DOHH2 (cell line): ENCODE measurements around the gene WTAP.

Experiments used
- H3F3A ChIP-seq: fragments of 200-600 bp; sonication (generic), shearing (Covaris generic); 2 replicates; pipeline ENCODE4 v1.6.0; 2016; ENCODE audit warnings: antibody characterized with exemption, mild to moderate bottlenecking; ENCODE audit not compliant: control insufficient read depth, insufficient read depth
- H3K27ac ChIP-seq: fragments of 200-600 bp; sonication (generic); 2 replicates; pipeline ENCODE4 v1.5.1; 2014; ENCODE audit warnings: low read depth, mild to moderate bottlenecking, low read length, moderate library complexity
- H3K27me3 ChIP-seq: fragments of 200-600 bp; sonication (generic); 2 replicates; pipeline ENCODE4 v1.6.1; 2014; ENCODE audit warnings: mild to moderate bottlenecking, low read length, mixed read lengths; ENCODE audit not compliant: control insufficient read depth
- H3K36me3 ChIP-seq: fragments of 200-600 bp; sonication (generic); 2 replicates; pipeline ENCODE4 v1.6.1; 2014; ENCODE audit warnings: mild to moderate bottlenecking, low read length, moderate library complexity, mixed read lengths; ENCODE audit not compliant: control insufficient read depth
- H3K4me1 ChIP-seq: fragments of 200-600 bp; sonication (generic); 2 replicates; pipeline ENCODE4 v1.6.1; 2014; ENCODE audit warnings: mild to moderate bottlenecking, low read length, mixed read lengths; ENCODE audit not compliant: control insufficient read depth
- H3K4me2 ChIP-seq: fragments of 200-600 bp; sonication (generic); 2 replicates; pipeline ENCODE4 v1.6.0; 2014; ENCODE audit warnings: mild to moderate bottlenecking, low read length, moderate library complexity
- H3K4me3 ChIP-seq: fragments of 200-600 bp; sonication (generic); 2 replicates; pipeline ENCODE4 v1.5.1; 2014; ENCODE audit warnings: mild to moderate bottlenecking, low read length, mixed read lengths
- H3K79me2 ChIP-seq: fragments of 200-600 bp; sonication (generic); 2 replicates; pipeline ENCODE4 v1.6.1; 2014; ENCODE audit warnings: mild to moderate bottlenecking, low read length, mixed read lengths; ENCODE audit not compliant: control insufficient read depth
- H3K9me2 ChIP-seq: fragments of 200-600 bp; sonication (generic); replicated peaks from 2 replicates; pipeline ENCODE4 v1.6.1; 2014; ENCODE audit warnings: mild to moderate bottlenecking, low read length, mixed read lengths; ENCODE audit not compliant: control insufficient read depth
- H3K9me3 ChIP-seq: fragments of 200-600 bp; sonication (generic); 2 replicates; pipeline ENCODE4 v1.6.1; 2014; ENCODE audit warnings: antibody characterized with exemption, low read length, mixed read lengths; ENCODE audit not compliant: control insufficient read depth, insufficient read depth
- H4K20me1 ChIP-seq: fragments of 200-600 bp; sonication (generic); 2 replicates; pipeline ENCODE4 v1.6.0; 2014; ENCODE audit warnings: low read depth, mild to moderate bottlenecking, antibody characterized with exemption, low read length, moderate library complexity; ENCODE audit not compliant: control insufficient read depth, insufficient read depth
- EZH2phosphoT487 ChIP-seq: fragments of 200-600 bp; sonication (generic); IDR thresholded peaks from 2 replicates; pipeline ENCODE4 v1.6.1; 2017; ENCODE audit warnings: borderline replicate concordance, mild to moderate bottlenecking, antibody characterized with exemption, low read length, moderate library complexity, mixed read lengths
- TF ChIP-seq, protein P1 (sequence below): fragments of 200-600 bp; sonication (generic); IDR thresholded peaks from one replicate; pipeline ENCODE4 v1.5.1; 2014; ENCODE audit warnings: antibody characterized with exemption, mild to moderate bottlenecking, low read depth, low read length; ENCODE audit not compliant: poor library complexity, severe bottlenecking

WTAP gene

DNA sequence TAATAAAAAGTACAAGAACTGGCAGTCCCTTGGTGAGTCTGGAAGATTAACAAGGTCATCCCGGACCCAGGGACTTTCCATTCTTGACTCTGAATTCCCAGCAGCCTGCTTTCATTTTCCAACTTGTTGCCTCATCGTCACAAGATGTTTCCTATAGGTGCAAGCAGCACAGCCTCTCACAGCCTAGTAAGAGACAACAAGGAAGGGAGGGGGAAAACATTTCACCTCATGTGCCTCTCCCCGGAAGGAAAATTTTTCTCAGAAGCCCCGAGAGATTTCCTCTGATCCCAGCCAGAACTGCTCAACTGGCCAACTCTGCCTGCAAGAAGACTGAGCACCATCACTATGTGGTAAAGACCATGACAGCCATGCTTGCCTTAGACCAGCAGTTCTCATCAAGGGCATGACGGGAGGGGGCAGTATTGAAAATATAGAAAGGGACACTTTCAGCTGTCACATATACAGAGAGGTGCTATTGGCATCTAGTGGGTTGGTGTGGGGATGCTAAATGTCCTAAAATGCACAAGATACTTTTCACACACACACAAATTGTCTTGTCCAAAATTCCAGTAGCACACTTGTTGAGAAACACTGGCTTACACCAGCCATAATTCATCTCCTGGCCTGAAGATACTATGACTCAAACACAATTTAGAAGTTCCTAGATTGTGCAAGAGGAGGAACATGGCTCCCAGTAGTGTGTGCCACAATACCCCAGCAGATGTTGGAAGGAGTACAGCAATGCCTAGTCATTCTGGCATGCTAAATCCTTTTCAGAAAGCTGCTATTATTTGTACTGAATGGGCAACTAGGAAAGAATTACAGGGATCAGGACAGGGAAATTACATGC is 10.8 kb upstream of the WTAP start:
- Histone ChIP-seq H3F3A (no peaks in the 10 kb centered on the region), H3K79me2 (peaks cover 3% of the 10 kb centered on the region), H3K27me3 (no peaks in the 10 kb centered on the region), H3K27ac (no peak overlapping the region), H3K9me2 (no peaks in the 10 kb centered on the region), H3K36me3 (no peaks in the 10 kb centered on the region), H4K20me1 (no peaks in the 10 kb centered on the region), H3K4me1 (no peaks in the 10 kb centered on the region), H3K4me3 (no peak overlapping the region), H3K4me2 (no peak overlapping the region), H3K9me3 (no peaks in the 10 kb centered on the region)
- TF ChIP-seq, protein P1, sequence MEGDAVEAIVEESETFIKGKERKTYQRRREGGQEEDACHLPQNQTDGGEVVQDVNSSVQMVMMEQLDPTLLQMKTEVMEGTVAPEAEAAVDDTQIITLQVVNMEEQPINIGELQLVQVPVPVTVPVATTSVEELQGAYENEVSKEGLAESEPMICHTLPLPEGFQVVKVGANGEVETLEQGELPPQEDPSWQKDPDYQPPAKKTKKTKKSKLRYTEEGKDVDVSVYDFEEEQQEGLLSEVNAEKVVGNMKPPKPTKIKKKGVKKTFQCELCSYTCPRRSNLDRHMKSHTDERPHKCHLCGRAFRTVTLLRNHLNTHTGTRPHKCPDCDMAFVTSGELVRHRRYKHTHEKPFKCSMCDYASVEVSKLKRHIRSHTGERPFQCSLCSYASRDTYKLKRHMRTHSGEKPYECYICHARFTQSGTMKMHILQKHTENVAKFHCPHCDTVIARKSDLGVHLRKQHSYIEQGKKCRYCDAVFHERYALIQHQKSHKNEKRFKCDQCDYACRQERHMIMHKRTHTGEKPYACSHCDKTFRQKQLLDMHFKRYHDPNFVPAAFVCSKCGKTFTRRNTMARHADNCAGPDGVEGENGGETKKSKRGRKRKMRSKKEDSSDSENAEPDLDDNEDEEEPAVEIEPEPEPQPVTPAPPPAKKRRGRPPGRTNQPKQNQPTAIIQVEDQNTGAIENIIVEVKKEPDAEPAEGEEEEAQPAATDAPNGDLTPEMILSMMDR = no peak
- no peak for TF ChIP-seq EZH2phosphoT487

GRCh38 chr6:159718634-159719033 is 8.7 kb upstream of the WTAP start:
- no peaks in the 10 kb centered on the region for H3K27me3 ChIP-seq
- H3F3A ChIP-seq = no peaks in the 10 kb centered on the region
- no peaks in the 10 kb centered on the region for H4K20me1 ChIP-seq
- peaks cover 12% of the 10 kb centered on the region for H3K36me3 ChIP-seq
- TF ChIP-seq, protein P1 = no peak
- no peak for TF ChIP-seq EZH2phosphoT487
- no peak overlapping the region for H3K4me3 ChIP-seq
- peaks cover 21% of the 10 kb centered on the region for H3K79me2 ChIP-seq
- H3K4me1 ChIP-seq = peaks cover 7% of the 10 kb centered on the region; the same call in 1 of the 2 replicates
- no peak overlapping the region for H3K27ac ChIP-seq
- no peak overlapping the region for H3K4me2 ChIP-seq
- H3K9me2 ChIP-seq = no peaks in the 10 kb centered on the region
- H3K9me3 ChIP-seq = no peaks in the 10 kb centered on the region

- Histone ChIP-seq H3K4me1 (peaks cover 8% of the 10 kb centered on the region), H3K27ac (no peak overlapping the region), H3F3A (no peaks in the 10 kb centered on the region), H3K27me3 (no peaks in the 10 kb centered on the region), H3K36me3 (peaks cover 16% of the 10 kb centered on the region), H3K4me3 (no peak overlapping the region), H3K9me2 (no peaks in the 10 kb centered on the region), H3K9me3 (no peaks in the 10 kb centered on the region), H3K79me2 (peaks cover 27% of the 10 kb centered on the region), H4K20me1 (no peaks in the 10 kb centered on the region), H3K4me2 (no peak overlapping the region)
- TF ChIP-seq, protein P1 = no peak
- TF ChIP-seq EZH2phosphoT487 = no peak
Observed at GRCh38 chr6:159719287-159719686, 8.0 kb upstream of the WTAP start.
